Stomach (tissue), 9 donors: ENCODE data around the gene EVL. TPM values are rescaled to one million over a fixed set of nuclear protein-coding genes. Genes with fewer than 3 reads are reported as not detected.
A peak's percentile ranks its signal among the peaks of the same experiment; 100 is the strongest.

Experiments
- DNase-seq, 2 donors: peaks; one replicate each; pipeline versions ENCODE4 v3.0.0 to v3.0.0-alpha.2; 2013 to 2019
- H3K27ac ChIP-seq, 5 donors: fragments of 200-600 bp in 4 of 5; sonication (generic) in 4 of 5; one replicate each; pipeline ENCODE4 v1.5.1; 2013 to 2019; ENCODE audit warnings: mild to moderate bottlenecking in 1 of 5, moderate library complexity in 1 of 5
- H3K27me3 ChIP-seq, 3 donors: fragments of 200-600 bp; sonication (generic); one replicate each; pipeline ENCODE4 v1.5.1; 2017 to 2019; ENCODE audit warnings: mixed run types in 1 of 3
- H3K36me3 ChIP-seq, 4 donors: fragments of 200-600 bp; sonication (generic); 1 replicate in 3 of 4; 2 replicates in 1 of 4; pipeline ENCODE4 v1.5.1; 2016 to 2019
- H3K4me1 ChIP-seq, 4 donors: fragments of 200-600 bp; sonication (generic); one replicate each; pipeline ENCODE4 v1.5.1; 2016 to 2019
- H3K4me3 ChIP-seq, 4 donors: fragments of 200-600 bp; sonication (generic) in 3 of 4; one replicate each; pipeline ENCODE4 v1.5.1; 2016 to 2019; ENCODE audit warnings: mild to moderate bottlenecking in 1 of 4
- H3K9me3 ChIP-seq, 4 donors: fragments of 200-600 bp; sonication (generic); one replicate each; pipeline ENCODE4 v1.5.1; 2016 to 2019
- CTCF ChIP-seq, 7 experiments: fragments of 450-650 bp in 4 of 7; fragments of 200-600 bp in 3 of 7; sonication (generic) in 3 of 7; IDR thresholded peaks; one replicate each; pipeline ENCODE4 v1.5.1; 2016 to 2019; ENCODE audit warnings: antibody characterized with exemption in 7 of 7, control low read depth in 2 of 7, mild to moderate bottlenecking in 1 of 7
- EP300 ChIP-seq: sonication (generic); formaldehyde crosslinking; IDR thresholded peaks from one replicate; pipeline ENCODE4 v1.6.1; 2017; ENCODE audit warnings: antibody characterized with exemption
- POLR2A ChIP-seq, 4 donors: fragments of 450-650 bp; IDR thresholded peaks; one replicate each; pipeline ENCODE4 v1.6.1; 2016; ENCODE audit warnings: antibody characterized with exemption in 4 of 4, control low read depth in 2 of 4, mild to moderate bottlenecking in 1 of 4, moderate library complexity in 1 of 4
- POLR2AphosphoS5 ChIP-seq, 3 donors: sonication (generic); formaldehyde crosslinking; IDR thresholded peaks; one replicate each; pipeline ENCODE4 v1.6.1; 2016; ENCODE audit warnings: antibody characterized with exemption in 3 of 3
- WGBS, 5 donors: extraction: QIAGEN DNeasy Blood & Tissue Kit in 3 of 5; methylation state at CpG; one replicate each; pipeline versions ENCODE4 v1.1.5 to v1.1.7; 2013 to 2018; 5-methylcytosine and 5-hydroxymethylcytosine counted together
- intact Hi-C: fragments of 100-400 bp; cut with DNase I; formaldehyde crosslinking; loops from one replicate; pipeline ENCODE4 v1.15.1; 2023; ENCODE audit warnings: low total_unique reads
- polyA plus RNA-seq, 3 donors: library from polyadenylated mRNA; stranded (reverse); fragments of 200-250 nt; gene quantifications; one replicate each; pipeline ENCODE4 v1.2.3, GENCODE V29; 2013
- total RNA-seq, 5 donors: library from RNA; depleted of rRNA; stranded (reverse); fragments of >200 nt; gene quantifications; one replicate each; pipeline versions ENCODE4 v1.1.0 to v1.2.3, GENCODE V29; 2014 to 2016
- donor health status: healthy with polysubstance abuse.
- donor health status: Bipolar disorder and iron deficiency.
- donor health status: healthy.

Gene EVL
- total and polyA plus RNA-seq, 8 donors = 23.3 to 111 (median 39.7) TPM

- H3K4me1 ChIP-seq = peaks cover 9 to 51% (median 23%) of the 10 kb centered on the region in 4 donors
- H3K4me3 ChIP-seq = no peak overlapping the region
- H3K27me3 ChIP-seq = no peaks in the 10 kb centered on the region
- H3K27ac ChIP-seq = peak overlapping the region in 2 of 5 donors; percentile 30 to 32
- WGBS, 5 donors = 88 to 90% (median 89%) methylated on average over 10 to 11 of the region's 11 CpGs
- no peaks in the 10 kb centered on the region for H3K36me3 ChIP-seq
- no peak for DNase-seq
- TF ChIP-seq POLR2AphosphoS5 (IDR thresholded peaks at IDR 0.05) (no peak), EP300 (no peak), POLR2A (IDR thresholded peaks at IDR 0.05) (no peak), CTCF (IDR thresholded peaks at IDR 0.05) (no peak)
- intact Hi-C loops = no loop called here
- no peaks in the 10 kb centered on the region for H3K9me3 ChIP-seq
Observed at GRCh38 chr14:100070310-100070709, 5.1 kb downstream of the EVL start.

- TF ChIP-seq CTCF (IDR thresholded peaks at IDR 0.05) = no peak
- TF ChIP-seq EP300 = no peak
- TF ChIP-seq POLR2A (IDR thresholded peaks at IDR 0.05) = no peak
- TF ChIP-seq POLR2AphosphoS5 (IDR thresholded peaks at IDR 0.05) = no peak
- H3K9me3 ChIP-seq = no peaks in the 10 kb centered on the region
- no peak overlapping the region for H3K4me3 ChIP-seq
- 76 to 88% (median 83%) methylated on average over 3 of the region's 3 CpGs for WGBS, 5 donors
- no peak for DNase-seq
- intact Hi-C loops = no loop called here
- H3K27ac ChIP-seq = peak overlapping the region in 1 of 5 donors; percentile 38
- H3K4me1 ChIP-seq = peaks cover 8 to 59% (median 30%) of the 10 kb centered on the region in 4 donors
- H3K36me3 ChIP-seq = no peaks in the 10 kb centered on the region
- no peaks in the 10 kb centered on the region for H3K27me3 ChIP-seq
Observed at GRCh38 chr14:100071545-100071944, 6.3 kb downstream of the EVL start.

GRCh38 chr14:100072783-100073346 lies 7.6 kb downstream of the EVL start:
- no peak overlapping the region for H3K4me3 ChIP-seq
- H3K9me3 ChIP-seq = no peaks in the 10 kb centered on the region
- peaks cover 8 to 56% (median 34%) of the 10 kb centered on the region in 4 donors for H3K4me1 ChIP-seq
- DNase-seq = peak; percentile 47 to 64
- 46 to 77% (median 71%) methylated on average over 14 of the region's 14 CpGs for WGBS, 5 donors
- no peaks in the 10 kb centered on the region for H3K36me3 ChIP-seq
- intact Hi-C loops = no loop called here
- no peaks in the 10 kb centered on the region for H3K27me3 ChIP-seq
- no peak for TF ChIP-seq POLR2AphosphoS5 (IDR thresholded peaks at IDR 0.05)
- peak in 1 of 7 experiments; percentile 10 for TF ChIP-seq CTCF (IDR thresholded peaks at IDR 0.05)
- H3K27ac ChIP-seq = peak overlapping the region in 2 of 5 donors; percentile 11 to 33

GRCh38 chr14:100073576-100074430 lies 8.6 kb downstream of the EVL start:
- H3K36me3 ChIP-seq = no peaks in the 10 kb centered on the region
- TF ChIP-seq POLR2A (IDR thresholded peaks at IDR 0.05) (no peak), CTCF (IDR thresholded peaks at IDR 0.05) (no peak), EP300 (no peak), POLR2AphosphoS5 (IDR thresholded peaks at IDR 0.05) (no peak)
- peaks cover 8 to 56% (median 38%) of the 10 kb centered on the region in 4 donors for H3K4me1 ChIP-seq
- intact Hi-C loops = no loop called here
- no peaks in the 10 kb centered on the region for H3K27me3 ChIP-seq
- H3K9me3 ChIP-seq = no peaks in the 10 kb centered on the region
- peak overlapping the region in 1 of 5 donors; percentile 33 for H3K27ac ChIP-seq
- no peak for DNase-seq
- H3K4me3 ChIP-seq = no peak overlapping the region
- WGBS, 5 donors = 70 to 86% (median 75%) methylated on average over 14 of the region's 14 CpGs
